GM21515 (cell line): ENCODE measurements around the gene EPHA4.

Experiments used
- ATAC-seq: cut with Tn5 transposase; IDR thresholded peaks from one replicate; pipeline ENCODE4 v1.9.1; 2021; ENCODE audit not compliant: unreplicated experiment

EPHA4 gene

DNA sequence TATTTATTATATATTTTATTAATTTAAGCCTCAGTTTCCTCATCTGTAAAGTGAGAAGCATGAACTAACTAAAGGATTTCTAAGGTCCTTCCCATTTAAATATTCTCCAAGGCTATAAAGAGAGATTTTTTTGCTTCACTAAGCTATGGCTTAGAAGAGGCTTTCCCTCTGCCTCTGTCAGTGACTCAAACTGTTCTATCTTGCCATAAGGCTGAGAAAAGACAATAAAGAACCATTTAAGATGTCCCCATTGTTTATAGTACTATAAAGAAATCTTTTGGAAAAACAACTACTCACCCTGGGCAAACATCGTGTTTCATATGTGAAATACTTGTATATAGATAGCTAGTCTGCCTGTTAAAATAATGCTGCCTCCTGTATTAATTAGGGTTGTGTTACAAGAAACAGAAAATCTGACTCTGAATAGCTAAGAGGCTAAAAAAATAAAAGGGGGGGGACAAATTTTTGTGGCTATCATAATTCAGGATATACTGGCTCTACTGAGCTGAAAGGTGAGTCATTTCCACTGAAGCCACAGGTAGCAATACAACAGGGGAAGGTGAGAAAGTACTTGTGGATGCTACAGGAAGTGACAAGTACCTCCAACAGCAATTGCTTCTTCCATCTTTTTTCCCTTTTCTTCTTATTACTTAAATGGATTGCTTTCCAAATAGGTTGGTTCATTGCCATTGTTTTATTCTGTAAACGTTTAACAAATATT, 25.4 kb downstream of the EPHA4 start:
- no peak for ATAC-seq

DNA sequence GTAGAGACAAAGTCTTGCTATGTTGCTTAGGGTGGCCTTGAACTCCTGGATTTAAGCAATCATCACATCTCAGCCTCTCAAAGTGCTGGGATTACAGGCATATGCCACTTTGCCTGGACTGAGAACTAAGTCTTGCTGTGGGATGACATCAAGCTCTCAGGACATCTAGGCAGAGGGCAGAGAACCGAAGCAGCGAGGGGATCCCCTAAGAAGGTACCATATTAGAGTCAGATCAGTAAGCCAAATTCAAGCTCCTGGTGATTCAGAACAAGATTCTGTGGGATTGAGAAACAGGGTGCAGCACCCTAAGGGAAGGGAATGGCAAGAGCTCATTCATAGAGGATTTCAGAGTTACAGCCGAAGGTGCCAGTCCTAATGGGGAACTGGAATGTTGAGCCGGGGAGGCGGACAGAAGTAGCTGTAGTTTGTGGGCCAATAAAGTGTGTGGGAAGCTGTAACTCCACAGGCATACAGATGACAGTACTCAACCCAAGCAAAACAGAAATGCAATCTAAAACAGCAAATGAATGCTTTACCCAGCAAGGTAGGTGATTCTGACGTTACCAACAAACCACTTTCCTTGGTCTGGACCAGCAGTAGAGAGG, 30.9 kb downstream of the EPHA4 start:
- no peak for ATAC-seq

DNA sequence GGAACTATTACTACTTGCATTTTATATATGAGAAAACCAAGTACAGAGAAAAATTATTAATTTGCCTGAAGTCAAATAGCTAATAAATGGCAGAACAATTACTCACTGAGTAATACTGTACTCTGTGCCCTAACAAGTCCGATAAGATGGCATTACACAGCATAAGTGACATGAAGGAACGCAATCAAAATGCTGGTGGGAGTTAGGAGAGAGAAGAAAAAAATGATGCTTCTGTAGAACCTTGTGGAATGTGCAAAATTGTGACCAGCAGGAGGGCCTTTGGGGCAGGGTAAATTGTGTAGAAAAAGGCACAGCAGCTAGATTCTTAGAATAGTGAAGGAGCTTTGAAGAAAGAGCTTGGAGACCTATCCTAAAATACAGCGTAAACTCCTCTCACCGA, 32.9 kb downstream of the EPHA4 start:
- no peak for ATAC-seq

DNA sequence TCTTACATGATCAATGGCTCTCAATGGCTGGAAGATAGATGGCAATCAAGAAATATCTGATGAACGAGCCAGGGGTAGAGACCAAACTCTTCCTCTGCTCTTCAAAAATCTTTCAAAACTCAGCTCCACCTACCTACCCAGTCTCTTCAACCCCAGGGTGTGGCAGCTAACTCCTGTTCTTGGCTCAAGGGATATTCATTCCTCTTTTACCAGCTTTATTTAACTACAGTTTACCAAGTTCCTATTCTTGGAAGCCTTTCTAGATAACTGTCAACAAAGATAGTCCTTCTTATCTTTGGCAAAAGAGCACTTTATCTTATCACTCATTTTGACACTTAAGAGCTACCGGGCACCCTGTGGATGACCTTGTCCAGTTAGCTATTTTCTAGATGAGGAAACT, 36.3 kb downstream of the EPHA4 start:
- ATAC-seq = no peak

DNA sequence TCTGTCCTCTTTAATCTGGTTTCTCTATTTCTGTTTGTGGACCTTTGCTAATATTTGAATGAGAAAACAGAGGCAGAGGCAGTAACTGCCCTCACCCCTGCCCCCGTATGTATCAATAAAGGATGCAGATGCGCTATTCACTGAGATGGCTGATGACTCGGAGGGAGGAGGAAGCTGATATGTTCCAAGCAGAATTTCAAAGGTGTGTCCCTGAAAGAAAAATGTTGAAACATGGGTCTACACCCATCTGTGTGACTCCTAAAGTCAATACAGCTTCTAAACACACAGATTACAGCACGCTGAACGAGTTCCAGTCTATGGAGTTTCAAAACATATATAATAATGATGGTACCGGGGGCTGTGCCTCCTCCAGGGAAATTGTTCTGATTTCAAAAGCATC, 38.8 kb downstream of the EPHA4 start:
- no peak for ATAC-seq

DNA sequence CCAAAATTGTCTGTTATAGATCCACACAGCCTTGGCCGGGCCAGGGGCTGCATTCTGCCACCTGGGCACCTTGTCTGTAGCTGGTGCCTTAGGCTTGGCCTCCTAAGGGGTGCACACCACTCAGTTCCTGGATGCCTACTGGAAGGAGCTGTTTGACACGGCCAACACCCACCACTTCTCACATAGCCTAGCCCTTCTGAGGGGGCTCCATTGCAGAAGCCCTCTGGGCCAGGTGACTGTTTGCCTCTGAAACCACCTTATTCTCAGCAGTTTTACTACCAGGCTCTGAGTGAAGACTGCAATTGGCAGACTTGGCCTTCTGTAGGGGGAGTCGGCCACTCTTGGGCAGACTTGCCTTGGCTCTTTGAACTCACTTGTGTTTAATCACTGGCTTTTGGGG, 39.5 kb downstream of the EPHA4 start:
- no peak for ATAC-seq

DNA sequence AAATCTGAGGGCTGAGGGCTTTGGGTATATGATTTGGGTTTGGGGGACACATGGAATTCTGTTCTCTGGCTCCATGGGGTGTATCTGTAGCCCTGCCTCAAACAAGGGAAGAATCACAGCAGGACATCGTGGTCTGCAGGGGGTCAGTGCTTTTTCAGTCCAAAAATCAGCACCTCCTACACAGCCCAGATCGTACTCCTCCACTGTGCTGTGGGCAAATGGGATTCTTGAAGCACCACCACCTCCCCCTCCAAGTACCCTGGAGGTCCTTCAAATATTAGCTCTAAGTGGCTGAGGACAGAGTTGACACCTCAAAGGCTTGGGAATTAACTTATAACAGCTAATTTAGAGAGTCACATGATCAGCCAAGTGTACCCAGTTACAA, 41.5 kb downstream of the EPHA4 start:
- ATAC-seq = no peak

DNA sequence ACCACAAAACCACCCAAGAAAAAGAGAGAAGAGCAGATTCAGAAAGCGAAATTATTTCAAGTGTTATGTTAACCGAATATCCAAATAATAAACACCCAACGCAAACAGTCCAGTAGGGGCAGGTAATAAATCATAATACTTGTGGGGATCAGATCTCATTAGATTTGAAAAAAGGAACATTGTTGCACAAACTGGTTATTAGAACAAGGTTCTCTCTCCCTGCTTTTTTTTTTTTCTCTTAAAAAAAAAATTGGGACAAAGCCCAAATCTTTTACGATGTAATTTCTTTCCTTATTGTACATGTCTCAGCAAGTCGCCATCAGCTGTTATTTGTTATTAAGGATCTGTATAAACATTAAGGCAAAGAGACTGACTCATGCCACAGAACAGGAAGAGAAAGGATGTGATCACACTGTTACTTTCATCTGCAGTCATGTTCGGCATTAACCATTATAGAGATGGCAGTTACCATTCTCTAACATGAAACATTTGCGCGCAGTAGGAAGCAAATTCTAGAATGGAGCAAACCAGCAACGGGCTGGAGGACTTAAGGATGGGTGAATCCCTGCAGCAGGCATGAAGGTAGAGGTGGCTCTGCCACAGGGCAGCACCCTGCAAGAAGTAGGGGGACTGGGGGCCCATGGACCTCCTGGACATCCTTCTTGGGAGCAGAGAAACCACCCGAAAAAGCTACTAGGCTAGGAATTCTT, 42.0 kb downstream of the EPHA4 start:
- no peak for ATAC-seq

DNA sequence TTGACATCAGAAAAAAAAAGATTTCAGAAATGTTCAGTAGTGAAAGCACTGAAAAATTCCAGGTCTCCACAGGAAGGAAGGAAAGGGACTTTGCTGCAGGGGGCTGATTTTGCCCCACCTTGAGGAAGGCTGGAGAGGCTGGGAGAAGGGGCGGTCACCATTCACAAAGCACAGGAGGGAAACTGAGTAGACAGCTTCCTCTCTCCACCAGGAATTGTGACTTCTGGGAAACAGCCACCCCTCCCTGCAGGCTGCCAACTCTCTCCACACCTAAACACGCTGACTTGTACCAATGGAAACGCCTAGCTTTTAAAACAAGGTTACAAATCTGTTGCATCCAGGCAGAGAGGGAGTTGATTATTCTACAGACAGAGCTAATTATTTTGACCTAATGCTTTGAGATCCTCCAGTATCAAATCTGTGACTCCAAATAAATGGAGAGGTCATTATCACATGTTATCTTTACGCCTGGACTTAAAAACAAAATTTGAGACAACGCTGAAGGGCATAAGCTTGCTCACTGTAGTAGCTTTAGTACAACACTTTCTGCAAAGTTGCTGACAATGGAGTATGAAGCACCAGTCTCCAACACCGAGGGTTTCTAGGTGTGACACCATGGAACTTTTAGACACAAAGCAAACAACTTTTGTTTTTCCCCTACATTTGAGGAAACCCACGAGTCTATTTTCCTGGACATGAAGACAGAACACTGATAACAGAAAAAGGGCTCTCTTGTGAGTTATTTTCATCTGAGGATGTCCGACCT, 42.7 kb downstream of the EPHA4 start:
- ATAC-seq = no peak

DNA sequence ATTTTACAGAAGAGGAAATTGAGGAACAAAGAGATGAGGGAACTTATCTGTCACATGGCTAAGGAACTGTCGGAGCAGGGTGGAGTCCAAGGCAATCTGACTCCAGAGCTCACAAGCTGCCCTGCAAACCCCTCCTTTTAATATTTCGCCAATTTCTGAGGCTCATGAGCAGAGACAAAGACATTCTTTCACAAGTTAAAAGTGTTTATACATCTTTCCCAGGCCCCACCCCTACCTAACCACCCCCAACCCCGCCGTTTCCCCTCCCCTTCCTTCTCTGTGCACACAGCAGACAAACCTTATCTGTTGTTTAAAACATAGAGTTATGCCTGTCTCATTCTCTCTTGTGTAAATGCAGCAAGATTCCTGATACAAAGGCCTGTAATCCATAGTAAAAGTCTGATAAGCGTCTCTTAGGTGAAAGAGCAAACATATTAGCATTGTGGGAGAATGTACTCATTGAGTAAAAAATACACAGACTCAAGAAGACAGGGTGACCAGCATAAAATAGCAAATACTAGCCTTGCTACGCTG, 44.3 kb downstream of the EPHA4 start:
- ATAC-seq = no peak

DNA sequence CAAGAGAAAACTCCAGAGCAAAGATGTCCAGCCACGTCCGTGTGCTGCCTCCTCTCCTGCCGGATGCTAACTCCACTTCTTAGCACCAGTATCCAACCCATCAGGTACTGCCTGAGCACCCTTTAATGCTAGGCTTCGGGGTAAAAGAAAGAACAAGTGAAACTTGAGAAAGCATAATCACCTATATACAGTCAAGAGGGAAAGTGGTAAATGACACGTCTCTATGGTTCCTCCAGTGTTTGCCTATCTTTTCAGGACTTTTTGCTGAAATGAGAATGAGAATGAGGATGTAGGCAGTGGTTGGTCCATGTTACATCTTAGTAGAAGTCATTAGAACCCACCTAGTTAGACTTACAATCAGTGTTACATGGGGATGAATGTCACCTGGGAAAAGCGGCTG, 47.9 kb downstream of the EPHA4 start:
- ATAC-seq = no peak

DNA sequence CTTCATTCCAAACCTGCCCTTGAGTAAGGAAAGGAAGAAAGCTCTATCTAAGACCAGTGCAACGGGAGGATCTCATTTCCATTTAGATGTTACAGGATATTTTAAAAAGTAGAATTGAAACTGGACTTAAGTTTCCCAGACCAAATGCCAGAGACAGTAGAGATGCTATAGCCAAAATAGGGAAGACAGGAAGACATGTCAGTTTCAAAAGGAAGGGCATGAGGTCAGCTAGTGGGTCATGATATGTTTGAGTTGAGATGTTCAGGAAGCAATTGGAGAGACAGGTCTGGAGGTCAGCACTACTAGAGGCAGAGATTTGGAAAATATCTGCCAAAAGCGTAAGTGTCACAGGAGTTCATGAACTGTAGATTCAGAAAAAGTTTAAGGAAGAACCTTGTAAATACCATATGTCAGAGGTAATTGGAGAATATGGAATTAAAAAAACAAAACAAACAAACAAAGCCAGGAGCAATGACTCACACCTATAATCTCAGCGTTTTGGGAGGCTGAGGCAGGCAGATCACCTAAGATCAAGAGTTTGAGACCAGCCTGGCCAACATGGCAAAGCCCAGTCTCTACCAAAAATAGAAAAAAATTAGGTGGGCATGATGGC, 50.8 kb downstream of the EPHA4 start:
- ATAC-seq = no peak

DNA sequence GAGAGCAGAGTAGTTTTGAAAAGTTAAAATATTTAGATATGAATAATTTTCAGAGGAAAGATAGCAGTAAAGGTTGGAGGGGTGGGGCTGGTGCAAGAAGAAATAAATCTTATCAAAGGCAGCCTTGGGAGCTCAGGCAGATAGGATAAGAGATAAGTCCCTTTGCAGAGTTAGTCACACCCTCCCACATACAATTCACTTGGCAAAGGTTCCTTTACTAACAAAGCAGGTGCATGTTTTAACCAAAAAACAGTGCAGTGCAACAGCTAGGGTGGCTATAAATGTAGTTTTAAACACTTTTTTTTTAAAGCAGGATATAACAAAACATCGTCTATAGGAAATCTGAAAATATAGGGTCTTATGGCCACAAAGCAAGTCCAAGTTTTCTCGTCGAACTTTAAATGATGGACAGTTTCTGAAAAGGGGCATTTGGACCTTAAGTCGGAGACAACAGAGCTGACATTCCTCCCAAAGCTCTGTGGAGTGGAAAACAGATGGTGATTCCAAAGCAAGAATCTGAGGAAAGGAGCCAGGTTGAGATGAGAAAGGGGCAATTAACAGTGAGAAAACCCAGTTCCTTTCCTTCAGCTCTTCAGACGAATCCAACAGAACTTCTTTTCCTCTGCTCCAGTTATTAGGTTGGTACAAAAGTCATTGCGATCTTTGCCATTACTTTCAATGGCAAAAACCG, 53.0 kb downstream of the EPHA4 start:
- ATAC-seq = no peak

DNA sequence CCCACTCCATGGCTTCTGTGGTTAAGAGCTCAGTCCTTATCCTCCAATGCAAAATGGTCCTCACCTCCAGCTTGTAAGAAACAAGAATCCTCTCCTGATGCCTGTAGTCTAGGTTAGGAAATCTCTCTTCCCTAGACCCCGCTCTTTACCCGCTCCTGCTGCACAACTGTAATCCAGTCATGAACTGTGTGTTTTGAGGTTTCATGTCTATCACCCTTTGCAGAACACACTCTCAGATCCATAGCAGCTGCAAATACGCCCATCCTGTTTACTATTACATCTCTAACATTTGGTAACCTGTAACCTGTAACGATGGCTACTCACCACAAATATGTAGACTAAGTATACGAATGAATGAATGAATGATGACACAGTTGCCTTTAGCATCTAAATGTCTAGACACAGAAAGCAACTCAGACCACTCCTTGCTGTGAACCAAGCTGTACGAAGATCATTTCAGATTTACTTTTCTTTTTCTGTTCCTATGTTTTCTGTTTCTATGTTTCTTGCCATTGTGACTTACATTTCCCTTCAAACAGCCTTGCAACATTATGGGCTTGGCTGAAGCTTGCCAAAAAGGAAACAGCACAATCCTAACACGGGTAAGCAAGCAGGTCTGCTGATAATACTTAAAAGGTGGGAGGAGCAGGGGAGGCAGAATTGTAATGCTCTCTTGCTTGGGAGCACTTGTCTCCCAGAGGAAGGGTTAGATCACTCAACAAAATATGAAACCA, 53.7 kb downstream of the EPHA4 start:
- peak; percentile 61 for ATAC-seq

DNA sequence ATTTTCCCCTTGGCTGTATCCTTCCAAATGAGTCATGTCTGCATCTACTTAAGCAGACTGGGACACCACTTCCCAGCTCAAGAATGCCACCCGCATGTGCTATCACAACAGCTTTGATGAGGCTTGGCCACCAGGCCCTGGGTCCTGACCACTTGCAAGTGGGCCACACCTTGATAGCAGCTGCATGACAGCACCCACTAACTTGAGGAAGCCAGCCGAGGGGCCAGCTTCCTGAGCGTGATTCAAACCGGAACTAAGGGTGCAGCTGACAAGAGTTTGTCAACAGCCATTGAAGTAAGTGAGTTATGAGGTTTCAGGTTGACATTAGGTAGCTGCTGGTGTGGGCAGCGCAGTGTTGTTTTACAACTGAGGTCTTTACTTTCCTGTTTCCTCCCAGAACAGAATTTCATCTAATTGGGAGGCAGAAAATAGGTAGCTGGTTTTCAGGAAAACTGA, 54.4 kb downstream of the EPHA4 start:
- peak; percentile 91 for ATAC-seq

DNA sequence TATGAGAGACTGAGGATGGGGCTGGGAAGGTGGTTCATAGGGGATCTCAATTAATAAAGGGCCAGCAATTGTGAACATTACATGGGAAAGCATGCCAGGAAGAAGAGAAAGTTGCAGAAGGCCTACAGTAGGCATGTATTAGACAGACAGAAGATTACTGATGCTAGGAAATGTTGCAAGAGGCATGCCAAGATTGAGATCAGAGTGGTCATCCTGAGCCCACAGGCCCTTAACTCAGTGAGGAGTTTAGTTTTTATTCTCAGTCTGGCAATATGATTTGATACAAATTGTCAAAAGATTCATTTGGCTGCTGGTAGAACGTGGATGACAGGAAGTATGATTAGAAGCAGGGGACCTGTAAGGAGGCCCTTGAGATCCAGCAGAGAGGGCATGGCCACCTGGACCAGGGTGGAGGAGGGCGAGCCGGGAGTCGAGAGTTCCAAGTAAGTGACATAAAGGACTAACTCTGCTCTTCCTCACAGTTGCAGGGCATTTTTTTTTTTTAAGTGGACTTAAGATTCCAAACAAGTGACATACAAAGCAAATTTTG, 54.9 kb downstream of the EPHA4 start:
- no peak for ATAC-seq

DNA sequence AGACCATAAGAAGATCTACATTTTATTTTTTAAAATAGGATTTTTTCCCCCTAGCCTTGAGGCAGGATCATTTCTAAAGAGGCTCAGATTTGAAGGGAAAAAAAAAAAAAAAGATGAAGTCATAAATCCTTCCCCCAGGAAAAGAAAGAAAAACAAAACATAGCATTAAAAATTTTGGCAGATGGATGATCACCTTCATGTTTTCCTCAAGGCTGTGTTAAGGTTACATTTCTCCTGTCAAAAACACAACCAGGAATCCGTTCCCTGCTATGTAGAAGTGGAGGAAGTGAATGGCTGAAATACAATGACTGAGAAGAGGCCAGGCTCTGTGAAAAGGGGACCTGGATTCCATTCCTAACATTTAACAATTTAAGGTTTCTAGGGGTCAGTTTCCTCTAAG, 56.2 kb downstream of the EPHA4 start:
- no peak for ATAC-seq

DNA sequence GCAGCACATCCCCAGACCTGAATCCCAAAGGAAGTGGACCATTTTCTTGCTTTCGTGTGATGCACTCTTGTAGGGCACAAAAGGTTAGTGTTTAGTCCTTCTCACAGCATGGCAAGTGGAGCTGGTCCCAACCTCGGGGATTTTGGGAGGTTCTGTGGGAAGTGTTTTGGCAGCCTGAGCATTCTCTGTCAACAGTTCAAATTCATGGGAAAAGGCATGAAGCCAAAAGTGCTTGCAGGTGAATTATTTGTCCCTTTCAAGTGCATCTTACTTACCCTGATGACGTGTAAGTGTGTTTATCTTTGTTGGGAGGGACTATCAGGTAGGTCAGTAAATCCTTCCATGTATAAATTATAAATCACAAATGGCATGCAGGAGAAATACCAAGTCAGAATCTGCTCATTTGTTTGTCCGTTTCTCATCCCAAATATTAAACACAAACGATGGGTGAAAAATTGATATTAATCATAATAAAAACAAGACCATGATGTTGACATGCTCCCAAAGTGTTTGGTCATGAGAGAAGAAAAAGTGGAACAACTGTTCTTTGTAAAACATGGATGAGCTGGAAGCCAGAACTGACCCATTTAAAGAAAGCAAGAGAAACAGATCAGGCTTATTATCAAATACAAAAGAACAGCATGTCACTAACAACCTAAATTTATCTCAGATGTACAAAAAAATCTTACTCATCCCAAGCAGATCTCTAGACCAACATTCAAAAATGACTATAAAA, 57.6 kb downstream of the EPHA4 start:
- ATAC-seq = no peak

DNA sequence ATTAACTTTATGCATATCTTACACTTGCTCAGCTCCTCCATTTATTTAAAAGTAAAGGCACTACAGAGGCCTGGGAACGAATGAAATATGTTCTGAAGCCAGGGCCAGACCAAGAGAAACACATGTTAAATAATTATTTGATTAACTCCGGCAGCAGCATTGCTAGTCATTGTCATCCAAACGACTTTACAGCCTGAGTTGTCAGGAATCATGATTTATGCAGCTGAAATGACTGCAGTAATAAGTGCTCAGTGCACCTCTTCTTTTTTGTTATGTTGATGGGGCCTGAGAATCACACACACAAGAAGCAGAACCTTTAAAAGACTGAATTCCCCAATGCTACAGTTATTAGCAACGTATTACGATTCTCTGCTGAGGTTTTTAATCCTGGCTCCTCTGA, 58.9 kb downstream of the EPHA4 start:
- ATAC-seq = no peak
